HepG2 (cell line): Measurements from ENCODE around the gene HES1. TPM values are rescaled to one million over a fixed set of nuclear protein-coding genes. Genes with fewer than 3 reads are reported as not detected.

Experiments
- ATAC-seq: fragments of 200-7000 bp; cut with Tn5 transposase; 3 replicates; pipeline ENCODE4 v1.9.1; 2020; ENCODE audit warnings: mild to moderate bottlenecking, moderate library complexity
- BruUV-seq: library from RNA; stranded (reverse); fragments of 400-500 nt; replicated peaks from 2 replicates; lab custom pipeline; 2021; lab: Mats Ljungman, UMichigan
- CTCF ChIA-PET: fragments of 300-600 bp; formaldehyde crosslinking; extraction: SDS; loops from one replicate; lab custom pipeline; 2021; ENCODE audit warnings: low total read pairs, inconsistent platforms, low intra/inter-chr PET ratio; lab: Yijun Ruan, JAX
- POLR2A ChIA-PET: fragments of 350-600 bp; sonication (Branson Sonifier 250); formaldehyde crosslinking; loops from one replicate; lab custom pipeline; 2020; ENCODE audit warnings: antibody characterized with exemption, inconsistent platforms; lab: Yijun Ruan, JAX
- DNase-seq: peaks from one replicate; pipeline ENCODE4 v3.0.0-alpha.2; 2015; ENCODE audit warnings: low spot score
- FAIRE-seq: peaks from 3 replicates; lab custom pipeline; 2011; peaks lifted over from hg19 to GRCh38; lab: Jason Lieb, UNC
- H2AFZ ChIP-seq: one replicate; pipeline ENCODE4 v1.6.1; 2011; ENCODE audit warnings: low read length, inconsistent platforms
- H3K27ac ChIP-seq: fragments of 300-600 bp; 3 replicates; pipeline ENCODE4 v1.8.0; 2011; ENCODE audit warnings: mixed run types, mild to moderate bottlenecking, mixed read lengths, low read length, inconsistent platforms; ENCODE audit not compliant: insufficient read depth; ENCODE audit errors: extremely low read length
- H3K27me3 ChIP-seq, 2 experiments: fragments of 200-600 bp in 1 of 2; 2 replicates in 1 of 2; 3 replicates in 1 of 2; pipeline versions ENCODE4 v1.6.0 to v1.8.0; 2011; ENCODE audit warnings: low read length in 2 of 2, mild to moderate bottlenecking in 2 of 2, moderate library complexity in 2 of 2, inconsistent platforms in 1 of 2; ENCODE audit not compliant: insufficient read depth in 2 of 2, control insufficient read depth in 1 of 2
- H3K36me3 ChIP-seq, 2 experiments: fragments of 200-600 bp in 1 of 2; replicated peaks in 1 of 2; 2 replicates in 1 of 2; 3 replicates in 1 of 2; pipeline versions ENCODE4 v1.5.1 to v1.8.0; 2011; ENCODE audit warnings: low read length in 2 of 2, inconsistent platforms in 1 of 2; ENCODE audit not compliant: insufficient read depth in 2 of 2, control insufficient read depth in 1 of 2
- H3K4me1 ChIP-seq: 2 replicates; pipeline ENCODE4 v1.5.1; 2012; ENCODE audit warnings: low read length, inconsistent platforms; ENCODE audit not compliant: insufficient read depth
- H3K4me2 ChIP-seq: 2 replicates; pipeline ENCODE4 v1.6.0; 2011; ENCODE audit warnings: low read depth, low read length, inconsistent platforms
- H3K4me3 ChIP-seq, 3 experiments: fragments of 200-600 bp in 1 of 3; sonication (generic), shearing (Covaris generic) in 1 of 3; replicated peaks in 1 of 3; 2 replicates each; pipeline ENCODE4 v1.5.1; 2011 to 2016; ENCODE audit warnings: low read length in 3 of 3, inconsistent platforms in 2 of 3, low read depth in 2 of 3, mild to moderate bottlenecking in 2 of 3, control low read depth in 1 of 3, mixed read lengths in 1 of 3; ENCODE audit not compliant: insufficient read depth in 1 of 3
- H3K79me2 ChIP-seq: one replicate; pipeline ENCODE4 v1.6.1; 2011; ENCODE audit warnings: low read length, inconsistent platforms; ENCODE audit not compliant: insufficient read depth
- H3K9ac ChIP-seq: 2 replicates; pipeline ENCODE4 v1.6.0; 2011; ENCODE audit warnings: mild to moderate bottlenecking, low read depth, low read length, inconsistent platforms; ENCODE audit not compliant: insufficient read depth
- H3K9me3 ChIP-seq: 2 replicates; pipeline ENCODE4 v1.5.1; 2012; ENCODE audit warnings: mild to moderate bottlenecking, low read length
- H4K20me1 ChIP-seq: 2 replicates; pipeline ENCODE4 v1.6.0; 2011; ENCODE audit warnings: inconsistent platforms, mild to moderate bottlenecking, low read length, moderate library complexity; ENCODE audit not compliant: insufficient read depth
- ZNF12 ChIP-seq: sonication (generic); formaldehyde crosslinking; IDR thresholded peaks from 2 replicates; pipeline ENCODE4 v1.5.0; 2020; ENCODE audit warnings: missing genetic modification reagents
- WGBS: methylation state at CpG from one replicate; pipeline ENCODE4 v1.1.6; 2017; ENCODE audit warnings: low lambda C conversion rate; 5-methylcytosine and 5-hydroxymethylcytosine counted together
- in situ Hi-C: cut with HindIII; loops from 2 replicates; pipeline ENCODE4 v1.10.0; 2017; ENCODE audit warnings: low pct_unique_long_range_greater_than_20kb; ENCODE audit not compliant: extremely low pct_ligation_motif_present
- intact Hi-C: fragments of 100-400 bp; cut with micrococcal nuclease; formaldehyde crosslinking; loops from one replicate; pipeline ENCODE4 v1.10.0; 2022; ENCODE audit not compliant: unreplicated experiment
- polyA plus RNA-seq, 8 experiments: library from polyadenylated mRNA; depleted of rRNA in 3 of 8; stranded (reverse) in 7 of 8; unstranded in 1 of 8; fragments of >200 nt; fragmentation: Illumina TruSeq in 4 of 8; extraction: Trizol in 4 of 8; gene quantifications; 2 replicates each; pipeline versions ENCODE4 v1.2.1 to v1.2.3, GENCODE V29; 2011 to 2016; ENCODE audit warnings: low read depth in 4 of 8, missing spikeins in 1 of 8, mixed read lengths in 1 of 8; ENCODE audit not compliant: insufficient read depth in 1 of 8
- total RNA-seq, 5 experiments: library from RNA; depleted of rRNA; stranded (reverse); fragments of >200 nt; fragmentation: Illumina TruSeq; extraction: Trizol; gene quantifications; 2 replicates each; pipeline ENCODE4 v1.2.3, GENCODE V29; 2016; ENCODE audit warnings: low read depth in 1 of 5
- TF ChIP-seq, protein P1 (sequence below): sonication (generic); formaldehyde crosslinking; IDR thresholded peaks from 2 replicates; pipeline ENCODE4 v1.9.0; 2021; ENCODE audit warnings: mild to moderate bottlenecking, missing genetic modification reagents

Gene HES1
- total and polyA plus RNA-seq, 2 of the 13 experiments (the other 11 are each of a cell fraction or from before 2014, with no cell fraction given): 15.4 to 19.8 TPM

DNA sequence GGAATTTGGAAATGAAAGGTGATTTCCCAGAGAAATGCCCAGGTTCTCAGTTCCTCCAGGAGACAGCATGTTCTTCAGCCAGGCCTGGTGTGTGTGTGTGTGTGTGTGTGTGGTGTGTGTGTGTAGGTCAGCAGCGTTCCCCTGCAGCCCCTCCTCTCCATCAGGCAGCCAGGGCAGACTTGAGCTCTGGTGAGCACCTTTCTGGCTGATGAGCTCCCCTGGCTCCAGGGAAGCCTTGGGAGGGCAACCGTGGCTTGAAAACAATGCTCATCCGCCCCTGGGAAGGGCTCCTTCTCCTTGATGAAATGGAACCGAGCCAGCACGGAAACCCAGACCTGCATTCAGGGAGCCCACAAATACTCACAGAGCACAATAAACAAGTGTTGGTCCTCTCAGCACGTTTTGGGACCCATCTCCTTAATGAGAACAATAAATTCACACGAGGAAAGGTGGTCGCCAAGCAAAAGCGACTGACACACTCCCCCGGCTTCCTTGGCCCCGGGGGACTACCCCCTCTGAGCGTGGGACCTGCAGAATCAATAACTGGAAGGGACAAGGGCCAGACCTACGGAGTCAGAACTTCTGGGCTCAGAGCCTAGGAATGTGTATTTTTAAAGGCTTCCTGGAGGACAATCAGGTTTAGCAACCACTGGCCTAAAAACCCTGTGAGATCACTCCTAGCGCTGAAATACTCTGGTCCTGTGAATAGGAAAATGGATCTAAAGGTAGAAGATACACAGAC, 38.6 kb upstream of the HES1 start:
- H3K4me1 ChIP-seq: peaks cover 62% of the 10 kb centered on the region
- no peak overlapping the region for H3K27ac ChIP-seq

More for the DNA sequence above, 38.6 kb upstream of the HES1 start:
- ChIA-PET POLR2A (interaction anchor here (1.2 to 1.7 kb wide), 3 partner anchors 8 to 38 kb away, joined by 3 to 6 read pairs (median 4); no protein-coding TSS in a partner anchor), CTCF (no interaction called here)
- H3K4me2 ChIP-seq: no peak overlapping the region
- H3K4me3 ChIP-seq: no peak overlapping the region
- H4K20me1 ChIP-seq: no peaks in the 10 kb centered on the region
- no peaks in the 10 kb centered on the region for H3K36me3 ChIP-seq
- no peak overlapping the region for H3K9ac ChIP-seq
- DNase-seq: no peak
- FAIRE-seq: no peak
- in situ Hi-C loops: no loop called here
- intact Hi-C loops: no loop called here
- WGBS: 50% methylated on average over 11 of the region's 14 CpGs
- BruUV-seq: no TSS peak
- H3K79me2 ChIP-seq: no peaks in the 10 kb centered on the region
- no peak for ATAC-seq
- no peak overlapping the region for H2AFZ ChIP-seq
- H3K27me3 ChIP-seq: no peaks in the 10 kb centered on the region
- TF ChIP-seq ZNF12 (CRISPR knock-in tag): no peak
- TF ChIP-seq, protein P1, sequence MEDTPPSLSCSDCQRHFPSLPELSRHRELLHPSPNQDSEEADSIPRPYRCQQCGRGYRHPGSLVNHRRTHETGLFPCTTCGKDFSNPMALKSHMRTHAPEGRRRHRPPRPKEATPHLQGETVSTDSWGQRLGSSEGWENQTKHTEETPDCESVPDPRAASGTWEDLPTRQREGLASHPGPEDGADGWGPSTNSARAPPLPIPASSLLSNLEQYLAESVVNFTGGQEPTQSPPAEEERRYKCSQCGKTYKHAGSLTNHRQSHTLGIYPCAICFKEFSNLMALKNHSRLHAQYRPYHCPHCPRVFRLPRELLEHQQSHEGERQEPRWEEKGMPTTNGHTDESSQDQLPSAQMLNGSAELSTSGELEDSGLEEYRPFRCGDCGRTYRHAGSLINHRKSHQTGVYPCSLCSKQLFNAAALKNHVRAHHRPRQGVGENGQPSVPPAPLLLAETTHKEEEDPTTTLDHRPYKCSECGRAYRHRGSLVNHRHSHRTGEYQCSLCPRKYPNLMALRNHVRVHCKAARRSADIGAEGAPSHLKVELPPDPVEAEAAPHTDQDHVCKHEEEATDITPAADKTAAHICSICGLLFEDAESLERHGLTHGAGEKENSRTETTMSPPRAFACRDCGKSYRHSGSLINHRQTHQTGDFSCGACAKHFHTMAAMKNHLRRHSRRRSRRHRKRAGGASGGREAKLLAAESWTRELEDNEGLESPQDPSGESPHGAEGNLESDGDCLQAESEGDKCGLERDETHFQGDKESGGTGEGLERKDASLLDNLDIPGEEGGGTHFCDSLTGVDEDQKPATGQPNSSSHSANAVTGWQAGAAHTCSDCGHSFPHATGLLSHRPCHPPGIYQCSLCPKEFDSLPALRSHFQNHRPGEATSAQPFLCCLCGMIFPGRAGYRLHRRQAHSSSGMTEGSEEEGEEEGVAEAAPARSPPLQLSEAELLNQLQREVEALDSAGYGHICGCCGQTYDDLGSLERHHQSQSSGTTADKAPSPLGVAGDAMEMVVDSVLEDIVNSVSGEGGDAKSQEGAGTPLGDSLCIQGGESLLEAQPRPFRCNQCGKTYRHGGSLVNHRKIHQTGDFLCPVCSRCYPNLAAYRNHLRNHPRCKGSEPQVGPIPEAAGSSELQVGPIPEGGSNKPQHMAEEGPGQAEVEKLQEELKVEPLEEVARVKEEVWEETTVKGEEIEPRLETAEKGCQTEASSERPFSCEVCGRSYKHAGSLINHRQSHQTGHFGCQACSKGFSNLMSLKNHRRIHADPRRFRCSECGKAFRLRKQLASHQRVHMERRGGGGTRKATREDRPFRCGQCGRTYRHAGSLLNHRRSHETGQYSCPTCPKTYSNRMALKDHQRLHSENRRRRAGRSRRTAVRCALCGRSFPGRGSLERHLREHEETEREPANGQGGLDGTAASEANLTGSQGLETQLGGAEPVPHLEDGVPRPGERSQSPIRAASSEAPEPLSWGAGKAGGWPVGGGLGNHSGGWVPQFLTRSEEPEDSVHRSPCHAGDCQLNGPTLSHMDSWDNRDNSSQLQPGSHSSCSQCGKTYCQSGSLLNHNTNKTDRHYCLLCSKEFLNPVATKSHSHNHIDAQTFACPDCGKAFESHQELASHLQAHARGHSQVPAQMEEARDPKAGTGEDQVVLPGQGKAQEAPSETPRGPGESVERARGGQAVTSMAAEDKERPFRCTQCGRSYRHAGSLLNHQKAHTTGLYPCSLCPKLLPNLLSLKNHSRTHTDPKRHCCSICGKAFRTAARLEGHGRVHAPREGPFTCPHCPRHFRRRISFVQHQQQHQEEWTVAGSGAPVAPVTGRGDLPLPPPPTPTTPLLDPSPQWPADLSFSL (CRISPR knock-in tag): peak; percentile 48; the same call in 1 of the 2 replicates
- no peaks in the 10 kb centered on the region for H3K9me3 ChIP-seq
